ENCODE measurements around the gene PAPPA2. TPM values are rescaled to one million over a fixed set of nuclear protein-coding genes. Genes with fewer than 3 reads are reported as not detected.

PAPPA2 gene
- total and polyA plus RNA-seq, 2 donors (not counting 1 experiment from before 2014, with no cell fraction given), result not detected

DNA sequence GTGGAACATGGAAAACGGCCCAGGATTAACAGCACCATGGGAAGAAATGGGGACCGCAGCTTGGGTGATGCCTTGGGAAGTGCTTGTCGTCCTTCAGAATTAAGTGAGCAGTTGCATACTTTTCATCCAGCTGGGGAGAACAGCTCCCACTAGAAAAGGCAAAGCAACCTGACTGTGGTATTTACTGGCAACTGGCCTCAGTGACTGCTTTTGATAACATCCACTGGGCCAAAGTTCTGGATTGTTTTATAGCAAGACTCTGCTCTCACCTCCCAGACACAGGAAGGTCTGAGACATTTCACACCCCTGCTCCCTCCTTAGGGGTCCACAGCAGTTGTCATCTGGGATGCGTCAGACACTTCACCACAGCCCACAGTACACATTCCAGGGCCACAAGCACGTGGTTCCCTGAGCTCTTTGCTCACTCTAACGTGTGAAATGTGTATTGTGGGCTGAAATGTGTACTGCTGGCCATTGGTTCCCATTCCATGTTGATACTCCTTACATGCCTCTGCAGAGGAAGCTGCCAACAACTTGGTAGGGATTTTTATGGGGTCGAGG, 6.6 kb downstream of the PAPPA2 start:
- Mint-ChIP-seq H3K27me3 (peaks cover 11% of the 10 kb centered on the region), H3K4me3 (no peak overlapping the region), H3K4me1 (no peaks in the 10 kb centered on the region), H3K27ac (no peak overlapping the region), H3K9me3 (ENCODE audit: insufficient read depth) (no peaks in the 10 kb centered on the region)
- no peaks in the 10 kb centered on the region for H3K36me3 ChIP-seq (replicated peaks in 1 of 2; ENCODE audit: control extremely low read depth in 1 of 2, control insufficient read depth in 1 of 2, extremely low read depth in 1 of 2, insufficient read depth in 2 of 2, low read length in 1 of 2)
- intact Hi-C loops (cut with micrococcal nuclease), result no loop called here
- ATAC-seq (ENCODE audit: low read depth), result no peak
- H3K27me3 ChIP-seq (replicated peaks in 1 of 4; ENCODE audit: control extremely low read depth in 1 of 4, control insufficient read depth in 3 of 4, insufficient read depth in 4 of 4, low read length in 3 of 4), result no peaks in the 10 kb centered on the region
- CTCF ChIA-PET, result no interaction called here
- no peak overlapping the region for H3K9ac ChIP-seq (ENCODE audit: low read length)
- H3K79me2 ChIP-seq (ENCODE audit: control insufficient read depth, insufficient read depth, low read length), result no peaks in the 10 kb centered on the region
- no peak for DNase-seq
- TF ChIP-seq EZH2 (IDR thresholded peaks at IDR 0.05; ENCODE audit: borderline replicate concordance, insufficient read depth, low read depth, low read length, poor library complexity, severe bottlenecking), result no peak
- TF ChIP-seq, protein P1, sequence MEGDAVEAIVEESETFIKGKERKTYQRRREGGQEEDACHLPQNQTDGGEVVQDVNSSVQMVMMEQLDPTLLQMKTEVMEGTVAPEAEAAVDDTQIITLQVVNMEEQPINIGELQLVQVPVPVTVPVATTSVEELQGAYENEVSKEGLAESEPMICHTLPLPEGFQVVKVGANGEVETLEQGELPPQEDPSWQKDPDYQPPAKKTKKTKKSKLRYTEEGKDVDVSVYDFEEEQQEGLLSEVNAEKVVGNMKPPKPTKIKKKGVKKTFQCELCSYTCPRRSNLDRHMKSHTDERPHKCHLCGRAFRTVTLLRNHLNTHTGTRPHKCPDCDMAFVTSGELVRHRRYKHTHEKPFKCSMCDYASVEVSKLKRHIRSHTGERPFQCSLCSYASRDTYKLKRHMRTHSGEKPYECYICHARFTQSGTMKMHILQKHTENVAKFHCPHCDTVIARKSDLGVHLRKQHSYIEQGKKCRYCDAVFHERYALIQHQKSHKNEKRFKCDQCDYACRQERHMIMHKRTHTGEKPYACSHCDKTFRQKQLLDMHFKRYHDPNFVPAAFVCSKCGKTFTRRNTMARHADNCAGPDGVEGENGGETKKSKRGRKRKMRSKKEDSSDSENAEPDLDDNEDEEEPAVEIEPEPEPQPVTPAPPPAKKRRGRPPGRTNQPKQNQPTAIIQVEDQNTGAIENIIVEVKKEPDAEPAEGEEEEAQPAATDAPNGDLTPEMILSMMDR (IDR thresholded peaks at IDR 0.05), result no peak
- no peak overlapping the region for H3K4me3 ChIP-seq (ENCODE audit: control extremely low read depth in 1 of 5, extremely low read depth in 1 of 5, insufficient read depth in 1 of 5, low read depth in 2 of 5, low read length in 4 of 5)
- POLR2A ChIA-PET, result no interaction called here
- H3K9me3 ChIP-seq (ENCODE audit: control extremely low read depth in 1 of 3, control insufficient read depth in 2 of 3, insufficient read depth in 1 of 3, low read length in 2 of 3), result peaks cover 0 to 2% (median 0%) of the 10 kb centered on the region in 3 donors
- WGBS (ENCODE audit: insufficient coverage), result 74% methylated on average over 3 of the region's 7 CpGs
- no peak overlapping the region for H3K4me2 ChIP-seq (replicated peaks; ENCODE audit: low read depth, low read length, poor library complexity, severe bottlenecking)
- H4K20me1 ChIP-seq (ENCODE audit: control insufficient read depth, insufficient read depth, low read length, poor library complexity, severe bottlenecking), result no peaks in the 10 kb centered on the region
- no peak overlapping the region for H2AFZ ChIP-seq (ENCODE audit: insufficient read depth, low read depth, low read length, poor library complexity, severe bottlenecking)
- H3K4me1 ChIP-seq (ENCODE audit: control insufficient read depth in 2 of 2, insufficient read depth in 2 of 2, low read length in 2 of 2), result no peaks in the 10 kb centered on the region
- no peak overlapping the region for H3K27ac ChIP-seq (ENCODE audit: low read length in 2 of 2)

DNA sequence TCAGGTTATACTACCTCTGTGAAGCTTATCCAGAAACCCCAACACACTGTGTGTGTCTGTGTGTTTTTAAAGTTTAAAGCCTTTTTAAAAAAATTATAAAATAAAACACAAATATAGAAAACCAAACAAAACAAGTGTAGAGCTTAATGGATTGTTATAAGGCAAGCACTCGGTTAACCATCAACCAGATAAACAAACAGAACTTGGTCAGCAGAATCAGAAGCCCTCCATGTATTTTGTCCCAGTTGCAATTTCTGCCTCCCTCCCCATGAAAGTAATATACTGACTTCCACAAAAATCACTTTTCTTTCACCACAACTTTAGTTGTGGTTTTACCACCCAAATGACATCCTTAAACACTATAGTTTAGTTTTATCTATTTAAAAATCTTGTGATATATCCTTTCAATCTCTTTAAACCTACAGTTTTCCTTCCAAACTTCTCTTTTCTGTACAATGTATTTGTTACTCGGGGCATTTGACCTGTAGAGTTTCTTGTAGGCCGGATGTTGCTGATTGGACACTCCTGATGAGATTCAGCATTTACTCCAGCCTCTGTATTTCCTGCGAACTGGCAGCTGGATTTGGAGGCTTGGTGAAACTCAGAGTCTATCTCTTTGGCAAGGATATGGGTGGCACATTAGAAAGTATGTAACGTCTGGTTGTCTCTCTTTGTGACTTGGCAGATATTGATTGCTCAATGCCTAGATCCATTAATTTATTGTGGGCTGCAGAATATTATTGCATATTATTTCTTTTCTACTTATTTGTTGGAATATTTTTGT, 8.6 kb downstream of the PAPPA2 start:
- POLR2A ChIA-PET, result no interaction called here
- H3K9me3 Mint-ChIP-seq (ENCODE audit: insufficient read depth), result no peaks in the 10 kb centered on the region

More for the DNA sequence above, 8.6 kb downstream of the PAPPA2 start:
- H3K36me3 ChIP-seq (replicated peaks in 1 of 2; ENCODE audit: control extremely low read depth in 1 of 2, control insufficient read depth in 1 of 2, extremely low read depth in 1 of 2, insufficient read depth in 2 of 2, low read length in 1 of 2), result no peaks in the 10 kb centered on the region
- Mint-ChIP-seq H3K4me3 (no peak overlapping the region), H3K27ac (no peak overlapping the region), H3K27me3 (peaks cover 11% of the 10 kb centered on the region), H3K4me1 (no peaks in the 10 kb centered on the region)
- H3K4me2 ChIP-seq (replicated peaks; ENCODE audit: low read depth, low read length, poor library complexity, severe bottlenecking), result no peak overlapping the region
- H2AFZ ChIP-seq (ENCODE audit: insufficient read depth, low read depth, low read length, poor library complexity, severe bottlenecking), result no peak overlapping the region
- H3K4me1 ChIP-seq (ENCODE audit: control insufficient read depth in 2 of 2, insufficient read depth in 2 of 2, low read length in 2 of 2), result no peaks in the 10 kb centered on the region
- H3K27me3 ChIP-seq (replicated peaks in 1 of 4; ENCODE audit: control extremely low read depth in 1 of 4, control insufficient read depth in 3 of 4, insufficient read depth in 4 of 4, low read length in 3 of 4), result no peaks in the 10 kb centered on the region
- intact Hi-C loops (cut with micrococcal nuclease), result no loop called here
- H3K4me3 ChIP-seq (ENCODE audit: control extremely low read depth in 1 of 5, extremely low read depth in 1 of 5, insufficient read depth in 1 of 5, low read depth in 2 of 5, low read length in 4 of 5), result no peak overlapping the region
- ATAC-seq (ENCODE audit: low read depth) (no peak), DNase-seq (no peak)
- TF ChIP-seq, protein P1 (IDR thresholded peaks at IDR 0.05), result no peak
- TF ChIP-seq EZH2 (IDR thresholded peaks at IDR 0.05; ENCODE audit: borderline replicate concordance, insufficient read depth, low read depth, low read length, poor library complexity, severe bottlenecking), result no peak
- no peaks in the 10 kb centered on the region for H3K79me2 ChIP-seq (ENCODE audit: control insufficient read depth, insufficient read depth, low read length)
- CTCF ChIA-PET, result no interaction called here
- no peaks in the 10 kb centered on the region for H4K20me1 ChIP-seq (ENCODE audit: control insufficient read depth, insufficient read depth, low read length, poor library complexity, severe bottlenecking)
- H3K27ac ChIP-seq (ENCODE audit: low read length in 2 of 2), result no peak overlapping the region
- peaks cover 0 to 2% (median 0%) of the 10 kb centered on the region in 3 donors for H3K9me3 ChIP-seq (ENCODE audit: control extremely low read depth in 1 of 3, control insufficient read depth in 2 of 3, insufficient read depth in 1 of 3, low read length in 2 of 3)
- no peak overlapping the region for H3K9ac ChIP-seq (ENCODE audit: low read length)
- 67% methylated on average over 4 of the region's 5 CpGs for WGBS (ENCODE audit: insufficient coverage)

All from B cell (primary cell).